HUES64 (cell line): ENCODE data around the gene PDIA3.

Source experiments
- H3K27ac ChIP-seq: 2 replicates; pipeline ENCODE4 v1.7.0; 2013; ENCODE audit warnings: low read depth, low read length, inconsistent platforms
- H3K27me3 ChIP-seq: 2 replicates; pipeline ENCODE4 v1.6.1; 2013; ENCODE audit warnings: mild to moderate bottlenecking, low read length; ENCODE audit not compliant: insufficient read depth
- H3K36me3 ChIP-seq: 2 replicates; pipeline ENCODE4 v1.6.1; 2013; ENCODE audit warnings: mild to moderate bottlenecking, low read length; ENCODE audit not compliant: insufficient read depth
- H3K4me1 ChIP-seq: 2 replicates; pipeline ENCODE4 v1.6.1; 2013; ENCODE audit warnings: mild to moderate bottlenecking, low read length, moderate library complexity; ENCODE audit not compliant: insufficient read depth
- H3K4me3 ChIP-seq: 2 replicates; pipeline ENCODE4 v1.5.1; 2013; ENCODE audit warnings: mild to moderate bottlenecking, low read length, moderate library complexity
- H3K9ac ChIP-seq: 2 replicates; pipeline ENCODE4 v1.6.1; 2013; ENCODE audit warnings: mild to moderate bottlenecking, low read depth, low read length
- H3K9me3 ChIP-seq: 2 replicates; pipeline ENCODE4 v1.6.1; 2013; ENCODE audit warnings: low read depth, low read length; ENCODE audit not compliant: insufficient read depth
- WGBS: fragments of 150-250, 120-280 bp; methylation state at CpG from one replicate; pipeline ENCODE4 v1.1.7; 2013; ENCODE audit warnings: missing lambda C conversion rate; 5-methylcytosine and 5-hydroxymethylcytosine counted together

The PDIA3 gene

GRCh38 chr15:43749690-43750345, 3.6 kb downstream of the PDIA3 start:
- Histone ChIP-seq H3K27me3 (no peaks in the 10 kb centered on the region), H3K4me1 (0 out of 2 replicates have a peak, but pooled peaks cover 2% of the 10 kb centered on the region), H3K36me3 (peaks cover 47% of the 10 kb centered on the region), H3K9ac (no peak overlapping the region), H3K9me3 (no peaks in the 10 kb centered on the region), H3K27ac (no peak overlapping the region), H3K4me3 (peak overlapping the region; percentile 19; the same call in 1 of the 2 replicates)
- WGBS: 90% methylated on average over 7 of the region's 12 CpGs

GRCh38 chr15:43751885-43752284, 5.6 kb downstream of the PDIA3 start:
- Histone ChIP-seq H3K27ac (no peak overlapping the region), H3K27me3 (no peaks in the 10 kb centered on the region), H3K9me3 (no peaks in the 10 kb centered on the region), H3K4me3 (no peak overlapping the region), H3K36me3 (peaks cover 67% of the 10 kb centered on the region), H3K4me1 (0 out of 2 replicates have a peak, but pooled peaks cover 2% of the 10 kb centered on the region), H3K9ac (no peak overlapping the region)
- 91% methylated on average over 6 of the region's 6 CpGs for WGBS

GRCh38 chr15:43762824-43763223, 16.6 kb downstream of the PDIA3 start:
- H3K27ac ChIP-seq: no peak overlapping the region
- H3K9ac ChIP-seq: no peak overlapping the region
- no peak overlapping the region for H3K4me3 ChIP-seq
- H3K36me3 ChIP-seq: peaks cover 99% of the 10 kb centered on the region
- no peaks in the 10 kb centered on the region for H3K27me3 ChIP-seq
- WGBS: 95% methylated on average over 6 of the region's 6 CpGs
- no peaks in the 10 kb centered on the region for H3K4me1 ChIP-seq
- H3K9me3 ChIP-seq: no peaks in the 10 kb centered on the region

- Histone ChIP-seq H3K27me3 (no peaks in the 10 kb centered on the region), H3K36me3 (peaks cover 99% of the 10 kb centered on the region), H3K9me3 (no peaks in the 10 kb centered on the region), H3K4me3 (no peak overlapping the region), H3K4me1 (no peaks in the 10 kb centered on the region), H3K27ac (no peak overlapping the region), H3K9ac (no peak overlapping the region)
- 96% methylated on average over 2 of the region's 2 CpGs for WGBS
Measured at GRCh38 chr15:43763819-43764446, 17.7 kb downstream of the PDIA3 start.

- no peak overlapping the region for H3K4me3 ChIP-seq
- no peaks in the 10 kb centered on the region for H3K9me3 ChIP-seq
- no peak overlapping the region for H3K9ac ChIP-seq
- H3K27ac ChIP-seq: no peak overlapping the region
- WGBS: 75% methylated on average over 5 of the region's 5 CpGs
- H3K27me3 ChIP-seq: no peaks in the 10 kb centered on the region
- peaks cover 96% of the 10 kb centered on the region for H3K36me3 ChIP-seq
- no peaks in the 10 kb centered on the region for H3K4me1 ChIP-seq
Measured at GRCh38 chr15:43769584-43770228, 23.5 kb downstream of the PDIA3 start.

- Histone ChIP-seq H3K4me3 (no peak overlapping the region), H3K27me3 (peaks cover 11% of the 10 kb centered on the region; the same call in 1 of the 2 replicates), H3K36me3 (peaks cover 75% of the 10 kb centered on the region), H3K27ac (no peak overlapping the region), H3K4me1 (0 out of 2 replicates have a peak, but pooled peaks cover 7% of the 10 kb centered on the region), H3K9ac (no peak overlapping the region), H3K9me3 (no peaks in the 10 kb centered on the region)
- WGBS: 93% methylated on average over 2 of the region's 2 CpGs
Measured at GRCh38 chr15:43771816-43772215, 25.6 kb downstream of the PDIA3 start.

GRCh38 chr15:43772624-43773023, 26.4 kb downstream of the PDIA3 start:
- Histone ChIP-seq H3K27ac (no peak overlapping the region), H3K9ac (no peak overlapping the region), H3K27me3 (peaks cover 11% of the 10 kb centered on the region; the same call in 1 of the 2 replicates), H3K4me3 (no peak overlapping the region), H3K9me3 (no peaks in the 10 kb centered on the region), H3K36me3 (peaks cover 67% of the 10 kb centered on the region), H3K4me1 (0 out of 2 replicates have a peak, but pooled peaks cover 7% of the 10 kb centered on the region)

GRCh38 chr15:43774062-43774461, 27.8 kb downstream of the PDIA3 start:
- H3K27ac ChIP-seq: no peak overlapping the region
- H3K36me3 ChIP-seq: peaks cover 52% of the 10 kb centered on the region
- H3K4me3 ChIP-seq: no peak overlapping the region
- 0 out of 2 replicates have a peak, but pooled peaks cover 7% of the 10 kb centered on the region for H3K4me1 ChIP-seq
- no peak overlapping the region for H3K9ac ChIP-seq
- H3K9me3 ChIP-seq: no peaks in the 10 kb centered on the region
- H3K27me3 ChIP-seq: peaks cover 11% of the 10 kb centered on the region; the same call in 1 of the 2 replicates
- WGBS: 93% methylated on average over 4 of the region's 4 CpGs

GRCh38 chr15:43775411-43775965, 29.2 kb downstream of the PDIA3 start:
- peaks cover 38% of the 10 kb centered on the region for H3K36me3 ChIP-seq
- peak overlapping the region; percentile 71 for H3K4me3 ChIP-seq
- whole genome bisulfite sequencing: 63% methylated on average over 1 of the region's 1 CpG
- peaks cover 11% of the 10 kb centered on the region; the same call in 1 of the 2 replicates for H3K27me3 ChIP-seq
- no peak overlapping the region for H3K9ac ChIP-seq
- 0 out of 2 replicates have a peak, but pooled peaks cover 7% of the 10 kb centered on the region for H3K4me1 ChIP-seq
- no peak overlapping the region for H3K27ac ChIP-seq
- H3K9me3 ChIP-seq: no peaks in the 10 kb centered on the region

GRCh38 chr15:43776101-43776717, 30.0 kb downstream of the PDIA3 start:
- WGBS: 3% methylated on average over 34 of the region's 35 CpGs
- Histone ChIP-seq H3K4me3 (peak overlapping the region; percentile 71), H3K27ac (no peak overlapping the region), H3K27me3 (peaks cover 11% of the 10 kb centered on the region; the same call in 1 of the 2 replicates), H3K9ac (peak overlapping the region; percentile 48), H3K9me3 (no peaks in the 10 kb centered on the region), H3K36me3 (peaks cover 31% of the 10 kb centered on the region), H3K4me1 (0 out of 2 replicates have a peak, but pooled peaks cover 7% of the 10 kb centered on the region)
